Mucosa of descending colon (tissue), 3 donors: ENCODE data around the gene EPAS1. TPM values are rescaled to one million over a fixed set of nuclear protein-coding genes. Genes with fewer than 3 reads are reported as not detected.
A peak's percentile ranks its signal among the peaks of the same experiment; 100 is the strongest.

Source experiments
- ATAC-seq: fragments of 200-7000 bp; cut with Tn5 transposase; one replicate; pipeline ENCODE4 v1.9.1; 2020; ENCODE audit warnings: mild to moderate bottlenecking, moderate library complexity
- DNase-seq, 3 donors: peaks; one replicate each; pipeline ENCODE4 v3.0.0-alpha.2; 2020
- H3K36me3 ChIP-seq: fragments of 200-600 bp; one replicate; pipeline ENCODE4 v1.8.0; 2021; ENCODE audit warnings: low read depth, mild to moderate bottlenecking
- H3K4me1 ChIP-seq: fragments of 200-600 bp; one replicate; pipeline ENCODE4 v1.8.0; 2021; ENCODE audit warnings: low read depth, mild to moderate bottlenecking
- H3K4me3 ChIP-seq: fragments of 200-600 bp; one replicate; pipeline ENCODE4 v1.8.0; 2021; ENCODE audit warnings: mild to moderate bottlenecking
- H3K9me3 ChIP-seq: fragments of 200-600 bp; one replicate; pipeline ENCODE4 v1.8.0; 2021; ENCODE audit warnings: mild to moderate bottlenecking
- intact Hi-C, 2 donors: fragments of 100-400 bp; cut with DNase I in 1 of 2; cut with micrococcal nuclease in 1 of 2; formaldehyde crosslinking; loops; one replicate each; pipeline versions ENCODE4 v1.11.0 to v1.11.1; 2022; cut with DNase I, micrococcal nuclease
- total RNA-seq, 3 donors: library from RNA; stranded (reverse); fragmentation: NEBNext Ultra II Directional in 2 of 3; extraction: Animal tissue kit (Norgen Biotek cat#: 25700) in 2 of 3; gene quantifications; one replicate each; pipeline versions ENCODE4 v1.2.1 to v1.2.4, GENCODE V29; 2021 to 2023
- TF ChIP-seq, protein P1 (sequence below): fragments of 200-600 bp; IDR thresholded peaks from one replicate; pipeline ENCODE4 v1.8.0; 2022; ENCODE audit warnings: antibody characterized with exemption, mild to moderate bottlenecking
- donor health status: DM: no; HTN: no; CAD: no; lungs with moderate emphysema.
- donor health status: DM: no; HTN: no; CAD: no.
- donor health status: DM: no; HTN: yes; CAD: no.

The EPAS1 gene
- total RNA-seq, 3 donors from 2014 or later: 126 to 251 (median 150) TPM

DNA sequence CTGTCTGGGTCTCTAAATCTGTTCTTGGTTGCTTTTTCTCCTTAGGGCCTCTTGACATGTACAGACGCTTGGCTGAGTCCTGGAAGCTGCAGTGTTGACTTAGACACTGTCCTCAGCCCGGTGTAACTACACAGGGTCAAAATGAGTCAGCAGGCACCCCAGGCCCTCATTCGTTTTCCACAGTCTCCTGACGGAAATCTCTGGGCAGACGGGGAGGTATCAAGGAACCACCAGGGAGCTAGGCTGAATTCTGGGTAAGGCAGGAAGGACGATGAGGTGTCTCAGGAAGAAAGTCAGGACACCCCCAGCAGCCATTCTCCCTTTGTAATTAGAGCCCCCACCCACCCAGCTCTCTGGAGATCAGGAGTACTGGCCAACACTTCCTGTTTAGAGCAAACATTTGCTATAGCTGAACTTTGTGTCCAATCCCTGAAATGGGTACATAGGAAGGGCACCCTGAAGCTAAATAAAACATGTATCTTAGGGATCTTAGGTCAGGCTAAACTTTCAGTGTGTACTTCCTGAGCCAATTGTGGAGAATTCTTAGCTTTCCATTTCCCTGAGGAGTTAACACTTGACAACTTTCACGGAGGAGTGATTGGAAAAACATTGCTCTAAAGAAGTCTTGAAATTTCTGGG, 23.9 kb upstream of the EPAS1 start:
- ATAC-seq: no peak
- H3K4me1 ChIP-seq: no peaks in the 10 kb centered on the region
- no peaks in the 10 kb centered on the region for H3K36me3 ChIP-seq
- TF ChIP-seq, protein P1, sequence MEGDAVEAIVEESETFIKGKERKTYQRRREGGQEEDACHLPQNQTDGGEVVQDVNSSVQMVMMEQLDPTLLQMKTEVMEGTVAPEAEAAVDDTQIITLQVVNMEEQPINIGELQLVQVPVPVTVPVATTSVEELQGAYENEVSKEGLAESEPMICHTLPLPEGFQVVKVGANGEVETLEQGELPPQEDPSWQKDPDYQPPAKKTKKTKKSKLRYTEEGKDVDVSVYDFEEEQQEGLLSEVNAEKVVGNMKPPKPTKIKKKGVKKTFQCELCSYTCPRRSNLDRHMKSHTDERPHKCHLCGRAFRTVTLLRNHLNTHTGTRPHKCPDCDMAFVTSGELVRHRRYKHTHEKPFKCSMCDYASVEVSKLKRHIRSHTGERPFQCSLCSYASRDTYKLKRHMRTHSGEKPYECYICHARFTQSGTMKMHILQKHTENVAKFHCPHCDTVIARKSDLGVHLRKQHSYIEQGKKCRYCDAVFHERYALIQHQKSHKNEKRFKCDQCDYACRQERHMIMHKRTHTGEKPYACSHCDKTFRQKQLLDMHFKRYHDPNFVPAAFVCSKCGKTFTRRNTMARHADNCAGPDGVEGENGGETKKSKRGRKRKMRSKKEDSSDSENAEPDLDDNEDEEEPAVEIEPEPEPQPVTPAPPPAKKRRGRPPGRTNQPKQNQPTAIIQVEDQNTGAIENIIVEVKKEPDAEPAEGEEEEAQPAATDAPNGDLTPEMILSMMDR: no peak
- DNase-seq: no peak
- no peaks in the 10 kb centered on the region for H3K9me3 ChIP-seq
- intact Hi-C loops: no loop called here
- H3K4me3 ChIP-seq: no peak overlapping the region

DNA sequence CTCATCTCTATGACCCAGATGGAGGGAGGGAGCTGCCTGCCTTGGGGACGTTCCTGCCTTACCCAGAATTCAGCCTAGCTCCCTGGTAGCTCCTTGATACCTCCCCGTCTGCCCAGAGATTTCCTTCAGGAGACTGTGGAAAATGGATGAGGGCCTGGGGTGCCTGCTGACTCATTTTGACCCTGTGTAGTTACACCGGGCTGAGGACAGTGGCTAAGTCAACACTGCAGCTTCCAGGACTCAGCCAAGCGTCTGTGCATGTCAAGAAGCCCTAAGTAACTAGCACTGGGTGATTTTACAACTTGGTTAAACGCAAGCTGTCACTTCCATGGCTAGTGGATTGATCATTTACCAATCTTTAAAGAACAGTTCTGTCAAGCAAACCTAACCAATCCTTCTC, 23.3 kb upstream of the EPAS1 start:
- no peak overlapping the region for H3K4me3 ChIP-seq
- ATAC-seq: peak; percentile 20
- TF ChIP-seq, protein P1: no peak
- H3K36me3 ChIP-seq: no peaks in the 10 kb centered on the region
- DNase-seq: no peak
- H3K9me3 ChIP-seq: no peaks in the 10 kb centered on the region
- intact Hi-C loops: no loop called here
- no peaks in the 10 kb centered on the region for H3K4me1 ChIP-seq

DNA sequence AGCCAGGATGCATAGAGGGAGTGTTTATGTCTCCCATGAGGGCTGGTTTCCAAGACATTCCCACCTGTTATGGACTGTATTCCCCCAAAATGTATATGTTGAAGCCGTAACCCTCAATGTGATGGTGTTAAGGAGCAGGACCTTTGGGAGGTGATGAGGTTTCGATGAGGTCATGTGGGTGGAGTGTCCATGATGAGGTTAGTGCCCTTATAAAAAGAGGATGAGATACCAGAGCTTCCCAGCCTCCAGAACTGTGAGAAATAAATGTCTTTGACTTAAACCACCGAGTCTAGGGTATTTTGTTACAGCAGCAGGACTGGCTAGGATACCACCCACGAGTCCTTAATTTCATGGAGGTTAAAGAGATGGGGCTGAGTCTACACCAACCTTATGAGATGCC, 22.6 kb upstream of the EPAS1 start:
- Histone ChIP-seq H3K36me3 (no peaks in the 10 kb centered on the region), H3K4me3 (no peak overlapping the region), H3K4me1 (no peaks in the 10 kb centered on the region), H3K9me3 (no peaks in the 10 kb centered on the region)
- no peak for ATAC-seq
- intact Hi-C loops: no loop called here
- no peak for DNase-seq
- TF ChIP-seq, protein P1: no peak

DNA sequence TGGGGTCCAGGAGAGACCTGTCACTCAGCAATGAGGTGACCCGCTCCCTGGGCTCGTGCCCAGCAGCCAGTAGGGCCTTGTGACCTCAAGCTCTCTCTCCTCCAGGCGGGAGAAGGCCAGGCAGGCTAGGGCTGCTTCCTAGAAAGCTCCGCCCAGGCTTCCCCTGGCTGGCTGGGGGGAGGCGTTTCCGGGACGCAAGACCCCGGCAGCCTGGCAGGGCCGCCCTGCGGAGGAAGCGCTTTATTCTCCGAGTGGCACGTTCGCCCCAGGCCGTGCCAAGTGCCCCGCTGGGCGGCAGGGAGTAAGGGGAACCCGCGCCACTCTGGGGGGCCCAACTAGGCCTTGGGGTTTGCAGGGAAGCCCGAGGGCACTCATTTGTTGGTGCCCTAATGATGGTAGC, 21.2 kb upstream of the EPAS1 start:
- Histone ChIP-seq H3K4me3 (no peak overlapping the region), H3K4me1 (no peaks in the 10 kb centered on the region), H3K36me3 (no peaks in the 10 kb centered on the region), H3K9me3 (no peaks in the 10 kb centered on the region)
- intact Hi-C loops: no loop called here
- DNase-seq (peak; percentile 31 to 57 (median 51)), ATAC-seq (peak; percentile 29)
- TF ChIP-seq, protein P1: no peak

DNA sequence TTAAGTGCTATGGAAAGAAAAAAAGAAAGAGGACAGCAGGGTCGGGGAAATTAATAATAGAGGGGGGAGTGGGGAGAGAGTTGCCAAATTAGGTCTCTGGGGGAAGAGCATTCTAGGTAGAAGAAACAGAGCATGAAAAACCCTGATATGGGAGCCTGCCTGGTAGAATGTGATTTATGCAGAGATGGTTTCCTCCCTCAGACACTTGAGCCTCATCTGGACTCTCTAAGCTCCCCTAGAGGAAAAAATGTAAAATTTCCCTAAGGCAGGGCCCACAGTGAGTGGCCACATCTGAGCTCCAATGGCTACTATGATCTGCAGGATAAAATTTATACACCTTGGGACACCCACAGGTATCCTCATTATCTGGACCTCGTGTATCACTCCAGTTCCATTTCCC, 20.6 kb upstream of the EPAS1 start:
- no peak overlapping the region for H3K4me3 ChIP-seq

More for the DNA sequence above, 20.6 kb upstream of the EPAS1 start:
- Histone ChIP-seq H3K9me3 (no peaks in the 10 kb centered on the region), H3K4me1 (no peaks in the 10 kb centered on the region), H3K36me3 (no peaks in the 10 kb centered on the region)
- intact Hi-C loops: no loop called here
- TF ChIP-seq, protein P1: no peak
- peak; percentile 13 for ATAC-seq
- DNase-seq: no peak
